ENCODE measurements around the gene SLX1B.
"Not testable (repeated sequence)": the region's sequence is repeated elsewhere in the genome, so short reads cannot be mapped to it uniquely, and the experiment has no call there.

Gene SLX1B

DNA sequence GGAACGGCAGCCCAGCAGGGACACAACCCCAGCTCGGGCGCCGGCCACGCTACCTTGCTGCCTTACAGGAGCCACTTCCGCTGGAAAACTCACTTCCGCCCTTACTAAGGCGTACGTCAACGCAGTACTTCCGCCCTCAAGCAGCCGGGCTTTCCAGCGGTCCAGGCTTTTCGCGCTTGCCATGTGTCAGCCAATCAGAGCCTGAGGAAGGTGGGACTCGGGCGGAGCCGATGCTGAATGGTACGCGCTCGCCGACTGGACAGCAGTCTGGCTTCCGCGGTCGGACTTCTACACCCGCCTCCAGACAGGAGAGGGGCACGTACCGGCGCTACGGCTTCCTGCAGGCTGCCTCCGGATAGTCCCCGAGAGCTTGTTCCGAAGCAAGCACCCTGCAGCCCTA, at the start of gene SLX1B, which contains the start of gene BOLA2:
Gene SLX1B, plus strand, starts transcription at position 265 of the 400 bp plus-strand sequence.
Gene BOLA2, minus strand, starts transcription at position 83 of the 400 bp plus-strand sequence. CDS start 98 bp downstream, outside the sequence.
- not testable (repeated sequence) for H3K4me1 Mint-ChIP-seq; H3K27ac Mint-ChIP-seq; DNase-seq (ENCODE audit: low spot score in 2 of 2); H3K4me3 Mint-ChIP-seq; H3K9me3 Mint-ChIP-seq; H3K36me3 Mint-ChIP-seq; H3K27me3 Mint-ChIP-seq
- peak; percentile 84 for ATAC-seq (ENCODE audit: low read depth)

- not testable (repeated sequence) for H3K27me3 Mint-ChIP-seq; DNase-seq (ENCODE audit: low spot score in 2 of 2); H3K4me1 Mint-ChIP-seq; H3K27ac Mint-ChIP-seq; H3K9me3 Mint-ChIP-seq; H3K36me3 Mint-ChIP-seq; ATAC-seq (ENCODE audit: low read depth); H3K4me3 Mint-ChIP-seq
These were observed 49.1 kb upstream of the SLX1B start for GRCh38 chr16:29405249-29405648.

- not testable (repeated sequence) for H3K36me3 Mint-ChIP-seq; H3K27ac Mint-ChIP-seq; H3K4me3 Mint-ChIP-seq; ATAC-seq (ENCODE audit: low read depth); H3K4me1 Mint-ChIP-seq; H3K9me3 Mint-ChIP-seq; H3K27me3 Mint-ChIP-seq; DNase-seq (ENCODE audit: low spot score in 2 of 2)
These were observed 30.7 kb upstream of the SLX1B start for GRCh38 chr16:29423587-29423986.

GRCh38 chr16:29425390-29425789, 28.9 kb upstream of the SLX1B start:
- not testable (repeated sequence) for H3K27me3 Mint-ChIP-seq; H3K4me3 Mint-ChIP-seq; H3K4me1 Mint-ChIP-seq; H3K27ac Mint-ChIP-seq; H3K36me3 Mint-ChIP-seq; H3K9me3 Mint-ChIP-seq; DNase-seq (ENCODE audit: low spot score in 2 of 2); ATAC-seq (ENCODE audit: low read depth)

- not testable (repeated sequence) for H3K36me3 Mint-ChIP-seq; H3K4me3 Mint-ChIP-seq; DNase-seq (ENCODE audit: low spot score in 2 of 2); H3K27me3 Mint-ChIP-seq; H3K9me3 Mint-ChIP-seq; H3K27ac Mint-ChIP-seq; H3K4me1 Mint-ChIP-seq
- peak; percentile 21 for ATAC-seq (ENCODE audit: low read depth)
These were observed 579 bp upstream of the SLX1B start for GRCh38 chr16:29453754-29454153.

DNA sequence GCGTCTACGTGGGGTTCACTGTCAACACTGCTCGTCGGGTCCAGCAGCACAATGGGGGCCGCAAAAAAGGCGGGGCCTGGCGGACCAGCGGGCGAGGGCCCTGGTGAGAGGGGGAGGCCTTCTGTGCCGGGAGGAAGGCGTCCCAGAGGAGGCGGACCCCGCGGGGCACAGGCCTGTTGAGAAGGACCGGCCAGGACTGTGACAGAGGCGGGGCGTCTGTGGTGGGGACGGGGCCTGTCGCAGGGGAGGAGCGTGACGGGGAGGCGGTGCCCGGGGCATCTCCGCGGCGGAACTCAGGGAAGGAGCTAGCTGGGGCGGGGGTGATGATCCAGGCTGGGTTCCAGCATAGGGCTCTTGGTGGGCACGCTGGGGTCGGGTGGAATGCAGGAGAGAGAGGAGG, 495 bp downstream of the SLX1B start:
- not testable (repeated sequence) for H3K27ac Mint-ChIP-seq; DNase-seq (ENCODE audit: low spot score in 2 of 2); H3K27me3 Mint-ChIP-seq; H3K9me3 Mint-ChIP-seq; H3K36me3 Mint-ChIP-seq; H3K4me3 Mint-ChIP-seq; H3K4me1 Mint-ChIP-seq
- ATAC-seq (ENCODE audit: low read depth) = peak; percentile 64

- H3K4me3 Mint-ChIP-seq; H3K27me3 Mint-ChIP-seq; H3K4me1 Mint-ChIP-seq; ATAC-seq (ENCODE audit: low read depth); H3K36me3 Mint-ChIP-seq; H3K9me3 Mint-ChIP-seq; H3K27ac Mint-ChIP-seq: not testable (repeated sequence)
- DNase-seq (ENCODE audit: low spot score in 2 of 2) = peak in 1 of 2 donors; percentile 8
These were observed 3.3 kb downstream of the SLX1B start for GRCh38 chr16:29457660-29458059.

DNA sequence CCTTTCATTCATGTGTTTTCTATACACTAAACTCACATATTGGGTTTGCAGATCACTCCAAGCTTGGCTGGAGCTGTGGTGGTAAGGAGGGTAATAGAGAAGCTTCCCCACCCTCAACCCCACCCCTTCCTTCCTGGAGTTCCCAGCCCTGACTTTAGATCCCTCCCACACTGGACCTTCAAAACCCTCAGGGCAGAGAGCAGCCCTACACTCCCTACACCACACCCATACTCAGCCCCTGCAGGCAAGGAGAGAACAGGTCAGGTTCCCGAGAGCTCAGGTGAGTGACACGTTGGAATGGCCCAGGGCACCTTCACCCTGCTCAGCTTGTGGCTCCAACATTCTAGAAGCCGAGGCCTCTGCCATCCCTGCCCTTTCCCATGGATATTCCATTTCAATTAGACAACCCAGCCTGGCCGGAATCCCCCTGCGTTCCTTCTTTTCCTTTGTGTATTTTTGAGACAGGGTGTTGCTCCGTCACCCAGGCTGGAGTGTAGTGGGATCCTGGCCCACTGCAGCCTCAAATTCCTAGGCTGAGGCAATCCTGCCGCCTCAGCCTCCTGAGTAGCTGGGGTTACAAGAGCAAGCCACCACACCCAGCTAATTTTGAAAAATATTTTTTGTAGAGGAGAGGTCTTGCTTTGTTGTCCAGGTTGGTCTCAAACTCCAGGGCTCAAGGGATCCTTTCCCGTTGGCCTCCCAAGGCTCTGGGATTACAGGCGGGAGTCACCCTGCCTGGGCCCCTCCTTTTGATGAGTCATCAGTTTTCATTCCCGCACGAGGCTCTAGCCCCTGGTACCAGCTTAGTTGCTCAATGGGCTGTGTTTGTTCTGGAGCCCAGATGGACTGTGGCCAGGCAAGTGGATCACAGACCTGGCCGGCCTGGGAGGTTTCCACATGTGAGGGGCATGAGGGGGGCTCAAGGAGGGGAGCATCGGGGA, 5.6 kb downstream of the SLX1B start, which contains the start of gene SULT1A4:
Gene SULT1A4, plus strand, starts transcription at position 208 of the 941 bp plus-strand sequence. CDS start 1,473 bp downstream, outside the sequence.
- DNase-seq (ENCODE audit: low spot score in 2 of 2); H3K27me3 Mint-ChIP-seq; H3K36me3 Mint-ChIP-seq; H3K4me3 Mint-ChIP-seq; H3K27ac Mint-ChIP-seq; H3K9me3 Mint-ChIP-seq; H3K4me1 Mint-ChIP-seq; ATAC-seq (ENCODE audit: low read depth): not testable (repeated sequence)

GRCh38 chr16:29460647-29461030, 6.3 kb downstream of the SLX1B start:
- not testable (repeated sequence) for H3K27me3 Mint-ChIP-seq; H3K4me3 Mint-ChIP-seq; H3K36me3 Mint-ChIP-seq; H3K4me1 Mint-ChIP-seq; ATAC-seq (ENCODE audit: low read depth); H3K9me3 Mint-ChIP-seq; H3K27ac Mint-ChIP-seq; DNase-seq (ENCODE audit: low spot score in 2 of 2)

GRCh38 chr16:29465985-29466824, 11.9 kb downstream of the SLX1B start:
- H3K27me3 Mint-ChIP-seq; H3K9me3 Mint-ChIP-seq; H3K36me3 Mint-ChIP-seq; H3K27ac Mint-ChIP-seq; H3K4me3 Mint-ChIP-seq; DNase-seq (ENCODE audit: low spot score in 2 of 2); H3K4me1 Mint-ChIP-seq: not testable (repeated sequence)
- ATAC-seq (ENCODE audit: low read depth) = peak; percentile 74

- not testable (repeated sequence) for H3K4me3 Mint-ChIP-seq; H3K27ac Mint-ChIP-seq; H3K4me1 Mint-ChIP-seq; H3K36me3 Mint-ChIP-seq; H3K9me3 Mint-ChIP-seq; H3K27me3 Mint-ChIP-seq; DNase-seq (ENCODE audit: low spot score in 2 of 2)
- ATAC-seq (ENCODE audit: low read depth) = peak; percentile 19
These were observed 12.6 kb downstream of the SLX1B start for GRCh38 chr16:29466904-29467303.

DNA sequence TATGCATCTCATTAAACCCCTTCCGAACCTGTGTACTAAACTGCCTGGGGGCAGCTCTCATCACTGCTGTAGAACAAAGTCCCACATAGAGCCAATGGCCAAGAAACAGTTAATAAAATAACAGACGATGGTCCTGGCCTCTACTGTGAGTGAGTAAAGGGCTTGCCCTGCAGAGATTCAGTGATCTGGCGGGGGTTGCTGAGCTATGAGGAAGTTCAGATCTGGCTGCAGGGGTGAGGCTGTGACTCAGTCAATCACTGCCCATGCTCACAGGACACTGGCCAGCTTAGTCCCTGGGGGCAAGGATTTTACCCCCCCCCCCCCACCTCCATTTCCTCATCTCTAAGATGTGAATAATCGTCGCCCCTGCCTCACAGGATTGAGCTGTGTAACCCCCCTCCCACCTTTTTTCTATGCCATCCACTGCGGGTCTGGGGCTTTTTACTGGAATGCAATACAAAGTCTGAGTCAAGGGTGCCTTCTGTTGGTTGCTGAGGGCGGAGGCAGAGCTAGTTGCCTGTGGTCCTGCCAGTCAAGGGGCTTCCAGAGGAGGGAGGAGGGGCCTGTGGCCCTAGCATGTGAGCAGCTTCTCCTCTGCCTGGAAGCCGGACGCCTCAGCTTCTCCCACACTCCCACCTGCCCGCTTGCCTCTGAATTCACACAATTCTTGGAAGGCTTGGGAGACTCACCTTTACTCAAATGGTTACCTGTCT, 13.5 kb downstream of the SLX1B start:
- not testable (repeated sequence) for H3K27me3 Mint-ChIP-seq; H3K4me3 Mint-ChIP-seq; H3K27ac Mint-ChIP-seq; H3K9me3 Mint-ChIP-seq; DNase-seq (ENCODE audit: low spot score in 2 of 2); H3K4me1 Mint-ChIP-seq; H3K36me3 Mint-ChIP-seq
- peak; percentile 46 for ATAC-seq (ENCODE audit: low read depth)

GRCh38 chr16:29469660-29470059, 15.3 kb downstream of the SLX1B start:
- H3K27ac Mint-ChIP-seq, H3K4me1 Mint-ChIP-seq, H3K36me3 Mint-ChIP-seq, H3K9me3 Mint-ChIP-seq, H3K27me3 Mint-ChIP-seq: not testable (repeated sequence)
- ATAC-seq (ENCODE audit: low read depth) (peak; percentile 58), DNase-seq (ENCODE audit: low spot score in 2 of 2) (peak in 1 of 2 donors; percentile 34)
- peak overlapping the region; percentile 63 for H3K4me3 Mint-ChIP-seq

DNA sequence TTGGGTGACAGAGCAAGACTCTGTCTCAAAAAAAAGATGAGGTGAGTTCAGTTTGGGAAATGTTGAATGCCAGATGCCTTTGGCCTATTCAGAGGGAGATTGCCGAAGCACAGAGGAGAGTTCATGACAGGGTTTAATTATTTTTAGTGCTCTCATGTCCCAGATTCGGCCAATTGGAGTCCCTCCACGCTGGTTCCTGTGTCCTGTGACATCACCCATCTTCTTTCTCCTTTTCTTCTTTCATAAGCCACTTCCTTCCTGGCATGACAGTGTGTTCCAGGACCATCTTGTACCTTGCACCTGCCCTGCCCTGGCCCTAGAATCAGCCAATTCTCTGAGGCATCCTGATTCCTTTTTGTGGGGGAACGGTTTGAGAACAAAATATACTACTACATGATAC, 17.7 kb downstream of the SLX1B start:
- not testable (repeated sequence) for H3K36me3 Mint-ChIP-seq; H3K27me3 Mint-ChIP-seq; DNase-seq (ENCODE audit: low spot score in 2 of 2); H3K9me3 Mint-ChIP-seq; H3K4me1 Mint-ChIP-seq; H3K27ac Mint-ChIP-seq; ATAC-seq (ENCODE audit: low read depth); H3K4me3 Mint-ChIP-seq
